Activated naive CD8-positive, alpha-beta T cell treated with anti-CD3 and anti-CD28 coated beads, Interleukin-2, amount 50 U/mL, for 24 hours (primary cell): Measurements from ENCODE around the gene BAHD1.
A peak's percentile ranks its signal among the peaks of the same experiment; 100 is the strongest.
"Not testable (repeated sequence)": the region's sequence is repeated elsewhere in the genome, so short reads cannot be mapped to it uniquely, and the experiment has no call there.

Experiments used
- ATAC-seq: fragments of 150-1000 bp; cut with Tn5 transposase; one replicate; pipeline ENCODE4 v1.10.0; 2021
- DNase-seq: peaks from one replicate; pipeline ENCODE4 v3.0.0; 2021
- H3K27ac Mint-ChIP-seq: one replicate; pipeline ENCODE4 v1.8.0; 2021; ENCODE audit warnings: mild to moderate bottlenecking, mixed read lengths
- H3K27me3 Mint-ChIP-seq: one replicate; pipeline ENCODE4 v1.8.0; 2021; ENCODE audit warnings: mixed read lengths
- H3K36me3 Mint-ChIP-seq: one replicate; pipeline ENCODE4 v1.8.0; 2021; ENCODE audit warnings: low read depth, mixed read lengths
- H3K4me1 Mint-ChIP-seq: one replicate; pipeline ENCODE4 v1.8.0; 2021; ENCODE audit warnings: mixed read lengths
- H3K4me3 Mint-ChIP-seq: one replicate; pipeline ENCODE4 v1.8.0; 2021; ENCODE audit warnings: mild to moderate bottlenecking, moderate library complexity, mixed read lengths
- H3K9me3 Mint-ChIP-seq: one replicate; pipeline ENCODE4 v1.8.0; 2021; ENCODE audit warnings: mixed read lengths

Gene BAHD1

GRCh38 chr15:40448354-40448753 is 7.6 kb downstream of the BAHD1 start:
- H3K36me3 Mint-ChIP-seq = peaks cover 2% of the 10 kb centered on the region
- no peak overlapping the region for H3K4me3 Mint-ChIP-seq
- no peaks in the 10 kb centered on the region for H3K27me3 Mint-ChIP-seq
- H3K4me1 Mint-ChIP-seq = peaks cover 66% of the 10 kb centered on the region
- H3K27ac Mint-ChIP-seq = no peak overlapping the region
- no peak for DNase-seq
- ATAC-seq = no peak
- no peaks in the 10 kb centered on the region for H3K9me3 Mint-ChIP-seq

- DNase-seq = no peak
- peaks cover 2% of the 10 kb centered on the region for H3K36me3 Mint-ChIP-seq
- no peaks in the 10 kb centered on the region for H3K9me3 Mint-ChIP-seq
- H3K27ac Mint-ChIP-seq = peak overlapping the region; percentile 22
- H3K4me1 Mint-ChIP-seq = peaks cover 66% of the 10 kb centered on the region
- H3K4me3 Mint-ChIP-seq = no peak overlapping the region
- H3K27me3 Mint-ChIP-seq = no peaks in the 10 kb centered on the region
- ATAC-seq = no peak
These were observed 8.5 kb downstream of the BAHD1 start for GRCh38 chr15:40449275-40449674.

GRCh38 chr15:40450047-40450446 is 9.3 kb downstream of the BAHD1 start:
- Mint-ChIP-seq H3K27ac (peak overlapping the region; percentile 32), H3K9me3 (no peaks in the 10 kb centered on the region), H3K4me1 (peaks cover 66% of the 10 kb centered on the region), H3K4me3 (no peak overlapping the region), H3K36me3 (peaks cover 2% of the 10 kb centered on the region), H3K27me3 (no peaks in the 10 kb centered on the region)
- ATAC-seq (no peak), DNase-seq (no peak)

GRCh38 chr15:40451527-40452158 is 10.9 kb downstream of the BAHD1 start:
- H3K9me3 Mint-ChIP-seq = no peaks in the 10 kb centered on the region
- H3K4me3 Mint-ChIP-seq = no peak overlapping the region
- no peaks in the 10 kb centered on the region for H3K36me3 Mint-ChIP-seq
- peaks cover 73% of the 10 kb centered on the region for H3K4me1 Mint-ChIP-seq
- DNase-seq (no peak), ATAC-seq (no peak)
- no peaks in the 10 kb centered on the region for H3K27me3 Mint-ChIP-seq
- H3K27ac Mint-ChIP-seq = no peak overlapping the region

- no peak for DNase-seq
- peak; percentile 43 for ATAC-seq
- Mint-ChIP-seq H3K36me3 (no peaks in the 10 kb centered on the region), H3K4me1 (peaks cover 81% of the 10 kb centered on the region), H3K27ac (peak overlapping the region; percentile 54), H3K9me3 (no peaks in the 10 kb centered on the region), H3K4me3 (no peak overlapping the region), H3K27me3 (no peaks in the 10 kb centered on the region)
These were observed 11.7 kb downstream of the BAHD1 start for GRCh38 chr15:40452296-40453090.

GRCh38 chr15:40453941-40454340 is 13.2 kb downstream of the BAHD1 start:
- Mint-ChIP-seq H3K4me3 (peak overlapping the region; percentile 53), H3K4me1 (peaks cover 80% of the 10 kb centered on the region), H3K27ac (peak overlapping the region; percentile 68)
- H3K27me3 Mint-ChIP-seq, DNase-seq, H3K9me3 Mint-ChIP-seq, H3K36me3 Mint-ChIP-seq: not testable (repeated sequence)
- ATAC-seq = peak; percentile 44

- H3K36me3 Mint-ChIP-seq = no peaks in the 10 kb centered on the region
- peaks cover 73% of the 10 kb centered on the region for H3K4me1 Mint-ChIP-seq
- H3K4me3 Mint-ChIP-seq = peak overlapping the region; percentile 5
- H3K27ac Mint-ChIP-seq = peak overlapping the region; percentile 75
- ATAC-seq (peak; percentile 32), DNase-seq (no peak)
- H3K9me3 Mint-ChIP-seq = no peaks in the 10 kb centered on the region
- no peaks in the 10 kb centered on the region for H3K27me3 Mint-ChIP-seq
These were observed 14.2 kb downstream of the BAHD1 start for GRCh38 chr15:40454904-40455391.

GRCh38 chr15:40456299-40456712 is 15.6 kb downstream of the BAHD1 start:
- no peaks in the 10 kb centered on the region for H3K27me3 Mint-ChIP-seq
- no peaks in the 10 kb centered on the region for H3K9me3 Mint-ChIP-seq
- peaks cover 61% of the 10 kb centered on the region for H3K4me1 Mint-ChIP-seq
- DNase-seq = no peak
- ATAC-seq = no peak
- H3K36me3 Mint-ChIP-seq = no peaks in the 10 kb centered on the region
- H3K4me3 Mint-ChIP-seq = no peak overlapping the region
- no peak overlapping the region for H3K27ac Mint-ChIP-seq

- H3K4me1 Mint-ChIP-seq = peaks cover 57% of the 10 kb centered on the region
- DNase-seq = no peak
- no peaks in the 10 kb centered on the region for H3K27me3 Mint-ChIP-seq
- H3K27ac Mint-ChIP-seq = no peak overlapping the region
- no peaks in the 10 kb centered on the region for H3K9me3 Mint-ChIP-seq
- ATAC-seq = no peak
- H3K4me3 Mint-ChIP-seq = no peak overlapping the region
- no peaks in the 10 kb centered on the region for H3K36me3 Mint-ChIP-seq
These were observed 16.0 kb downstream of the BAHD1 start for GRCh38 chr15:40456738-40457137.

- no peaks in the 10 kb centered on the region for H3K9me3 Mint-ChIP-seq
- no peak overlapping the region for H3K4me3 Mint-ChIP-seq
- H3K36me3 Mint-ChIP-seq = no peaks in the 10 kb centered on the region
- DNase-seq (no peak), ATAC-seq (no peak)
- no peak overlapping the region for H3K27ac Mint-ChIP-seq
- H3K4me1 Mint-ChIP-seq = peaks cover 37% of the 10 kb centered on the region
- H3K27me3 Mint-ChIP-seq = no peaks in the 10 kb centered on the region
These were observed 18.0 kb downstream of the BAHD1 start for GRCh38 chr15:40458495-40459371.

GRCh38 chr15:40459391-40460015 is 18.8 kb downstream of the BAHD1 start:
- H3K36me3 Mint-ChIP-seq = no peaks in the 10 kb centered on the region
- no peak overlapping the region for H3K27ac Mint-ChIP-seq
- no peaks in the 10 kb centered on the region for H3K9me3 Mint-ChIP-seq
- ATAC-seq (no peak), DNase-seq (no peak)
- H3K27me3 Mint-ChIP-seq = no peaks in the 10 kb centered on the region
- H3K4me1 Mint-ChIP-seq = peaks cover 32% of the 10 kb centered on the region
- no peak overlapping the region for H3K4me3 Mint-ChIP-seq

- H3K36me3 Mint-ChIP-seq = peaks cover 3% of the 10 kb centered on the region
These were observed 19.7 kb downstream of the BAHD1 start for GRCh38 chr15:40460404-40460803.

GRCh38 chr15:40461958-40462357 is 21.2 kb downstream of the BAHD1 start:
- H3K4me1 Mint-ChIP-seq = peaks cover 17% of the 10 kb centered on the region
- H3K4me3 Mint-ChIP-seq = no peak overlapping the region
- DNase-seq (no peak), ATAC-seq (no peak)
- H3K27ac Mint-ChIP-seq = no peak overlapping the region
- no peaks in the 10 kb centered on the region for H3K9me3 Mint-ChIP-seq
- H3K27me3 Mint-ChIP-seq = no peaks in the 10 kb centered on the region
- H3K36me3 Mint-ChIP-seq = peaks cover 5% of the 10 kb centered on the region

More at GRCh38 chr15:40460404-40460803, 19.7 kb downstream of the BAHD1 start:
- DNase-seq = no peak
- Mint-ChIP-seq H3K4me1 (peaks cover 23% of the 10 kb centered on the region), H3K4me3 (no peak overlapping the region), H3K27ac (no peak overlapping the region), H3K27me3 (no peaks in the 10 kb centered on the region), H3K9me3 (no peaks in the 10 kb centered on the region)
- no peak for ATAC-seq

GRCh38 chr15:40463279-40463678 is 22.5 kb downstream of the BAHD1 start:
- no peak for DNase-seq
- H3K27me3 Mint-ChIP-seq = no peaks in the 10 kb centered on the region
- peaks cover 6% of the 10 kb centered on the region for H3K36me3 Mint-ChIP-seq
- ATAC-seq = no peak
- H3K4me3 Mint-ChIP-seq = no peak overlapping the region
- no peaks in the 10 kb centered on the region for H3K9me3 Mint-ChIP-seq
- no peak overlapping the region for H3K27ac Mint-ChIP-seq
- peaks cover 12% of the 10 kb centered on the region for H3K4me1 Mint-ChIP-seq
